ENCODE results near the gene SCAI. TPM values are rescaled to one million over a fixed set of nuclear protein-coding genes. Genes with fewer than 3 reads are reported as not detected.

Gene SCAI
- total RNA-seq, 1 experiment from 2014 or later: 15.5 TPM

DNA sequence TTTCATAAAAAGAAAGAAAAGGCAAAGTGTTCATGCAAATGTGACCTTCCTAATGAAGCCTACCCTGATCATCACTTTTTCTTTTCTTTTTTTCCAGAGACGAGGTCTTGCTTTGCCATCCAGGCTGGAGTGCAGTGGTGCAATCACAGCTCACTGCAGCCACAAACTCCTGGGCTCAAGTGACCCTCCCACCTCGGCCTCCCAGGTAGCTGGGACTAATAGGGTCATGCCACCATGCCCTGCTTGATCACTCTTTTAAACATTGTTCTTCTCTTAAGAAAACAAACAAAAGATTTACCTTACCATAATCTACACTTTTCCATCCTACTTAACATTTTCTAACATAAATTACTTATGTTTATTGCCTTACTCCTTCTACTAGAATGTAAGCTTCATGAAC lies 193.9 kb downstream of the SCAI start:
- no peak overlapping the region for H2BK12ac ChIP-seq (ENCODE audit: insufficient read length, low read depth, low read length)
- H3K27ac Mint-ChIP-seq: no peak overlapping the region

More for the DNA sequence above, 193.9 kb downstream of the SCAI start:
- Histone ChIP-seq H3K9me3 (ENCODE audit: control insufficient read depth, low read depth, low read length) (no peaks in the 10 kb centered on the region), H3K23me2 (ENCODE audit: insufficient read length, low read depth, low read length, poor library complexity, severe bottlenecking) (no peaks in the 10 kb centered on the region), H3K79me1 (ENCODE audit: insufficient read depth, low read depth, low read length, poor library complexity, severe bottlenecking) (no peaks in the 10 kb centered on the region), H3K27me3 (ENCODE audit: insufficient read depth, low read length) (no peaks in the 10 kb centered on the region), H2AFZ (ENCODE audit: low read length) (no peak overlapping the region), H4K5ac (ENCODE audit: insufficient read length, low read depth, low read length) (no peak overlapping the region), H4K20me1 (ENCODE audit: control insufficient read depth, insufficient read depth, insufficient read length) (no peaks in the 10 kb centered on the region), H3K14ac (ENCODE audit: insufficient read depth, low read length) (no peak overlapping the region), H3K79me2 (ENCODE audit: insufficient read depth, low read length) (no peaks in the 10 kb centered on the region), H3K56ac (ENCODE audit: insufficient read length, low read depth, low read length) (no peak overlapping the region), H2AK5ac (ENCODE audit: insufficient read length, low read length) (no peak overlapping the region), H3K27ac (ENCODE audit: insufficient read length, low read depth, low read length) (no peak overlapping the region), H3K4ac (ENCODE audit: low read depth, low read length) (no peak overlapping the region), H3K23ac (ENCODE audit: insufficient read length, low read depth, low read length) (no peak overlapping the region), H2BK20ac (ENCODE audit: low read depth, low read length, poor library complexity, severe bottlenecking) (no peak overlapping the region), H2BK120ac (ENCODE audit: low read depth, low read length, poor library complexity, severe bottlenecking) (no peak overlapping the region), H3K18ac (ENCODE audit: insufficient read length, low read depth, low read length) (no peak overlapping the region), H3T11ph (ENCODE audit: low read length) (no peak overlapping the region), H3K4me1 (ENCODE audit: insufficient read depth, low read length) (no peaks in the 10 kb centered on the region), H4K8ac (replicated peaks; ENCODE audit: insufficient read length, low read depth, low read length) (no peak overlapping the region), H2BK15ac (ENCODE audit: low read depth, low read length) (no peak overlapping the region), H2BK5ac (ENCODE audit: insufficient read length, low read length) (no peak overlapping the region), H4K91ac (ENCODE audit: insufficient read length, low read depth, low read length) (no peak overlapping the region), H3K9ac (ENCODE audit: extremely low read depth, insufficient read length, low read length) (no peak overlapping the region), H3K4me2 (ENCODE audit: insufficient read depth, insufficient read length, low read length) (no peak overlapping the region)
- no peaks in the 10 kb centered on the region for H3K9me3 Mint-ChIP-seq
- TF ChIP-seq, protein P1, sequence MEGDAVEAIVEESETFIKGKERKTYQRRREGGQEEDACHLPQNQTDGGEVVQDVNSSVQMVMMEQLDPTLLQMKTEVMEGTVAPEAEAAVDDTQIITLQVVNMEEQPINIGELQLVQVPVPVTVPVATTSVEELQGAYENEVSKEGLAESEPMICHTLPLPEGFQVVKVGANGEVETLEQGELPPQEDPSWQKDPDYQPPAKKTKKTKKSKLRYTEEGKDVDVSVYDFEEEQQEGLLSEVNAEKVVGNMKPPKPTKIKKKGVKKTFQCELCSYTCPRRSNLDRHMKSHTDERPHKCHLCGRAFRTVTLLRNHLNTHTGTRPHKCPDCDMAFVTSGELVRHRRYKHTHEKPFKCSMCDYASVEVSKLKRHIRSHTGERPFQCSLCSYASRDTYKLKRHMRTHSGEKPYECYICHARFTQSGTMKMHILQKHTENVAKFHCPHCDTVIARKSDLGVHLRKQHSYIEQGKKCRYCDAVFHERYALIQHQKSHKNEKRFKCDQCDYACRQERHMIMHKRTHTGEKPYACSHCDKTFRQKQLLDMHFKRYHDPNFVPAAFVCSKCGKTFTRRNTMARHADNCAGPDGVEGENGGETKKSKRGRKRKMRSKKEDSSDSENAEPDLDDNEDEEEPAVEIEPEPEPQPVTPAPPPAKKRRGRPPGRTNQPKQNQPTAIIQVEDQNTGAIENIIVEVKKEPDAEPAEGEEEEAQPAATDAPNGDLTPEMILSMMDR (conservative IDR thresholded peaks at IDR 0.05): no peak
- H3K27me3 Mint-ChIP-seq (ENCODE audit: low read depth): no peaks in the 10 kb centered on the region
- DNase-seq: no peak
- H3K36me3 Mint-ChIP-seq (ENCODE audit: insufficient read depth in 1 of 3, low read depth in 3 of 3): peaks cover 4 to 17% (median 9%) of the 10 kb centered on the region in 3 experiments; a peak in 5 of 7 replicates
- H3K4me1 Mint-ChIP-seq: no peaks in the 10 kb centered on the region
- H3K4me3 Mint-ChIP-seq: no peak overlapping the region
- no CpG with 5 or more reads among the region's 2 CpGs for WGBS (ENCODE audit: extremely low coverage, insufficient read length, low lambda C conversion rate)

Measured in H9 (cell line).